Left colon (tissue), 2 donors: ENCODE measurements around the gene POLE. TPM values are rescaled to one million over a fixed set of nuclear protein-coding genes. Genes with fewer than 3 reads are reported as not detected.
"Not testable (repeated sequence)": the region's sequence is repeated elsewhere in the genome, so short reads cannot be mapped to it uniquely, and the experiment has no call there.

ENCODE experiments used
- ATAC-seq: fragments of 200-7000 bp; cut with Tn5 transposase; one replicate; pipeline ENCODE4 v1.9.1; 2020; ENCODE audit warnings: mild to moderate bottlenecking, moderate library complexity
- DNase-seq, 2 donors: peaks; one replicate each; pipeline ENCODE4 v3.0.0-alpha.2; 2020
- intact Hi-C, 2 donors: fragments of 100-400 bp; cut with DNase I in 1 of 2; cut with micrococcal nuclease in 1 of 2; formaldehyde crosslinking; loops; one replicate each; pipeline versions ENCODE4 v1.11.2 to v1.14.0; 2022; cut with DNase I, micrococcal nuclease
- total RNA-seq, 2 donors: library from RNA; stranded (reverse); fragmentation: NEBNext Ultra II Directional; extraction: Animal tissue kit (Norgen Biotek cat#: 25700); gene quantifications; one replicate each; pipeline ENCODE4 v1.2.1, GENCODE V29; 2021
- donor health status: DM: no; HTN: no; CAD: no.
- donor health status: DM: yes; HTN: yes; CAD: no.

The POLE gene
- total RNA-seq, 2 donors from 2014 or later, result 38.3 to 57.6 TPM

DNA sequence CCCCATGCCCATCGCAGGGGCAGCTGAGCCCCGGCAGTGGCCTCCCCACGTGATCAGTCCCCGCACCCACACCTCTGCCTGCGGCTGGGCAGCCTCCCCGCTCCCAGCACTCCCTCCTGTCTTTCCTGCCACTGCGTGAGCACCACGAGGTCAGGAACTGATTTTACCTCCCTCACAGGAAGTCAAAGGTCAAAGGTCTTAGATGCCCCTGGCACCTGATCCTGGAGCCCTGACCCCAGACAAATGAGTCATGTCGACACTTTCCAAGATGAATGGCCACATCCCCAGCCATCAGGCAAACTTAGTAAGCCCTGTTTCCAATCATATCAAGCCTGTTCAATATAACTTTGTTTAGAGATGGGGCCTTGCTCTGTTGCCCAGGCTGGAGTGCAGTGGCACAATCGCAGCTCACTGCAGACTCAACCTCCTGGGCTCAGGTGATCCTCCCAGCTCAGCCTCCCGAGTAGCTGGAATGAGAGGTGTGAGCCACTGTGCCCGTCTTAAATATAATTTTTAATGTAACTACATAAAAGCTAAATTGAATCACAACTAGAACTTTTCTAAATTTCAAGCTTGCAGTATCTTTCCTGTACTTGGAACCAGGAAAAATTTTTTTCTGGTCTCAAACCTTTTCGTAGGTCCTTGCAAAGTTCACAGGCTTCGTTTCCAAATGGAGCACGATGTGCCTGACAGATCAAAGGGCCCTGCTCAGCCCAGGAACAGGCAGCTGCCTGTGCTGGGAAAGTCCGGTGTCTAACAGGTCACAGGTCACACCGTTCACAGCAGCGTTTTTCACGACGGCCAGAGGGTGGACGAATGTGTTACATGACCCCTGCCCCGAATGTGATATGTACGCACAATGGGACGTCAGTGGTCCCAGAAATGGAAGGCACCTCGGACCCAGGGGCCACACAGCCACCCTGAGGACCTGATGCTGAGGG is 78.6 kb downstream of the POLE start:
- intact Hi-C loops, result no loop called here
- DNase-seq (no peak), ATAC-seq (no peak)

DNA sequence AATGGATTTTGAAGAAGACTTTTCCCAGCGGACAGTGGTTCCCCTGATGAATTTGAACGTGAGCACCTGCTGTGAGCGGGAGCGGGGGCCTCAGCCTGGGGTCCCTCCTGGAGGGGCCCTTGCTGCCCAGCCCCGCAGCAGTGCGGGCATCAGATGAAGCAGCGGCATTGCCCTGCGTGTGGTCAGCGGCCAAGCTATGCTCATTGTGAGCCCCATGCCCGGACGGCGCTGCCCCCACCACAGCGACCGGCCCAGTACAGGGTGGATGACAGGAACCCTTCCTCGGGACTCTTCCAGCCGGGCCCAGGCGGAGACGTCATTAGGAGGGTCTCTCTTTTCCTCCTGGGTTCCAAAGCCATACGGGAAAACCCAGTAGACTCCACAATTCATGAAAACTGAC is 80.2 kb downstream of the POLE start:
- no peak for DNase-seq
- intact Hi-C loops, result no loop called here
- ATAC-seq, result no peak

DNA sequence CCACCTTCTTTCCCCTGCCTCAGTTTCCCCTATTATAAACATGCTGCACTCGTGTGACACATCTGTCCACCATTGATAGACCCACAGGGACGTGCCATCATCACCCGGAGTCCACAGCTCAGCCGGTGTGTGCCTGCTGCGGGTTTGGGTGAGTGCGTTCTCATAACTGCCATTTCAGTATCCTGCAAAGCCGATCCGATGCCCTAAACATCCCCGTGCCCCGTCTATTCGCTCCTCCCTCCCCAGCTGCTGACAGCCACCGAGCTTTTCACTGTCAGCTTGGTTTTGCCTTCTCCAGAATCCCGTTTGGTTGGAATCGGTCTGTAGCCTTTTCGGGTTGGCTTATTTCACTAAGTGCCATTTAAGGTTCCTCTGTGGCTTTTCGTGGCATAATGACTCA is 80.7 kb downstream of the POLE start:
- DNase-seq (no peak), ATAC-seq (no peak)
- intact Hi-C loops, result no loop called here

DNA sequence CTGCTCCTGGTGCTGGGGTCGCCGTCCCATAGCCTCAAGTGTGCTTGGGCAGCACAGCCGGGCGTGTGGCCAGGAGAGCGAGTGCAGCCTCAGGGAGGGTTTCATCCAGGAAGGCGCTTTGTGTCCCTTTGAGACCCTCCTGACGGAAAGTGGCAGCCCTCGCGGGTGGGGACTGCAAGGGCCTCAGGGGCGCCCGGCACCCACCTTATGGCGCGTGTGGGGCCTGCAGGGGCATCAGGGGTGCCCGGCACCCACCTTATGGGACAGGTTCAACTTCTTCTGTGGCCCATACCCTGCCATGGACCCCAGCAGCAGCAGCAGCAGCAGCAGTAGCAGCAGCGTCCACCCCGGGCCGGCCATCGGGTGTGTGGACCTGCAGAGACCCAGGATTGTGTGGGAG is 81.2 kb downstream of the POLE start:
- ATAC-seq (no peak), DNase-seq (no peak)
- intact Hi-C loops, result no loop called here

DNA sequence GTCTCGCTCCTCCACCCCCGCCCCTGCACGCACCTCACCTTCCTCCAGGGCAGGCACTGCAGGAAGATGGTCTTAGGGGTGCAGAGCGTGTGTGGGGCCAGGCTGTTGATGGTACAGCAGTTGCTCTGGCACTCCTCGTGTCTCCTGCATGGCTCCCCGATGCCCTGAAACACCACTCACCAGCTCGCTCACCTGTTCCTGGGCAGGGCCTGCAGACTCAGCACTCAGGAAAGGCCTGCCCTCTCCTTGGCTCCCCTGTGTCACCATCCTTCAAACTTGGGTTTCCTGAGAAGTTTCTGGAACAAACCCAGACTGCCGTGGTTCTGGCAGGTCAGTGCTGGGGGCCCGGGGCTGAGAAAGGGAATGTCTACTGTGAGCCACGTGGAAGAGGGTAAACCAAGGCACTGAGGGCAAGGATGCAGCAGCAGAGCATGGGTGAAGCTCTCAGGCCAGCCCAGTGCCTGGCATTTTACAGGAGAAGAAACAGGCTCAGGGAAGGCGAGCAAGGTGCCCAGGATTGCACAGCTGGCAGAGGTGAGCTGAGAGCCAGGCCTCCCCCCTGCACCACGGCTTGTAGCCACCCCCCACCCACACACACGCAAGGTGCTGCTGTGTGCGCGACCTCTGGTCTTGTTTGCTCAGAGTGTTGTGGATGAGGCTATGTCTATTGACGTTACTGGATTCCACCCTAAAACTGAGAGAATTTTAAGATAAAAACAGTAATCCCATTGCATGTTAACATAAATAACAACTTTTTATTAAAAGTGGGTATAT is 82.3 kb downstream of the POLE start:
- intact Hi-C loops, result no loop called here
- ATAC-seq (no peak), DNase-seq (no peak)

DNA sequence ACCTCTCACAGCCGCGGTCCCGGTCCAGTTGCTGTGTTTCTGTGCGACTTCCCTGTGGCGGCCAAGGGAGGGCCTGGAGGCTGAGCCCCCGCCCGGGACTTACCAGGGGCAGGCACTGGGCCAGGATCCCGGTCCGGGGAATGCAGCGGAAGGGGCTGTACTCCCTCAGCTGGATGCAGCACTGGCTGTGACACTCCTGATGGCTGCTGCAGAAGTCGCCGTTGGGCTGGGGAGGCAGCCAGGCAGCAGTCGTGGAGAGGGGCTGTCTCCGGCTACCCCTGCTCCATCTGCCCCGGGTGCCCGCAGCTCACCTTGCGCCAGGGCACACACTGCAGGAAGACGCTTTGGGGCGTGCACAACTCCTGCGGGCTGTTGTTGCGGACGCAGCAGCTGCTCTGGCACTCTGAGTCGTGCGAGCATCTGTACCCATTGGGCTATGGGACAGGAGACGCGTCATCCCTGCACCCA is 83.0 kb downstream of the POLE start:
- DNase-seq (no peak), ATAC-seq (no peak)
- intact Hi-C loops, result no loop called here

DNA sequence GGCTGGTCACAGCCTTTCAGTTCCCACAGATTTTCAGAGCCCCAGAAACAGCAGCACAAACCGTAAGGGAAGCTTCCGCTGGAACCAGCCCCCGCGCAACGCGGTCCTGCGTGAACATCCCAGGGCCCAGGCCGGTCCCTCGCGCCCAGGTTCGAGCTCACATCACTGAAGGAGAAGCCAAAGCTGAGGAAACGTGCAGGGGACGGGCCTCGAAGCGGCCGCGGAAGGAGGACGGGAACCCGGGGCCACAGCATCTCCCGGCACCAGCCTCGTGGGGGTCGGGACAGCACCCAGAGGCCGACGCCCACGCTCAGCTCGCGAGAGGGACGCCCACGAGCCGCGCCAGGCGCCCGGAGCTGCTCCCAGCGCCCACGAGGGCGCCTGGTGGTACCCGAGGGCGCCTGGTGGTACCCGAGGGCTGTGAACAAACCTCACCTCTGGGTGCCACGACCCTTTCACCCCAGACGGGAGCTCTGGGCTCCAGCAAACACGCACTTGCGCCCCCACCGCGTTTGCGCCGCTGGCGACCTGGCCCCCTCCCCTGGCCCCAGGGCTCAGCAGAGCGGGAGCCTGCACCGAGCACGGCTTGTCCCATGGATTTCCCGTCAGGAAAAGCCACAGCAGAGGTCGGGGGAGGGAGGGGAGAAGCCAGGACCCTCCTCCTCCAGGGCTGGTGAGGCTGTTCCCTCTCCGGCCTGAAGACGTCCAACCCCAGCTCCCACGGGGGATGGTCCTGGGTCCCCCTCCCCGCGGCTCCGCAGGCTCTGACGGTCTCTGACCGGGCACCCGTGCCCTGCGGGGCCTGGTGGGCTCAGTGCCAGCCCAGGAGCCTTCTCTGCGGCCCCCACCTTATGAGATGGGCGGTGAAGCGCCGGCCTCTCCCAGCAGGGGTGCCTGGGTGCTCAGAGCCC is 83.6 kb downstream of the POLE start:
- intact Hi-C loops, result no loop called here
- ATAC-seq (peak; percentile 15), DNase-seq (no peak)

DNA sequence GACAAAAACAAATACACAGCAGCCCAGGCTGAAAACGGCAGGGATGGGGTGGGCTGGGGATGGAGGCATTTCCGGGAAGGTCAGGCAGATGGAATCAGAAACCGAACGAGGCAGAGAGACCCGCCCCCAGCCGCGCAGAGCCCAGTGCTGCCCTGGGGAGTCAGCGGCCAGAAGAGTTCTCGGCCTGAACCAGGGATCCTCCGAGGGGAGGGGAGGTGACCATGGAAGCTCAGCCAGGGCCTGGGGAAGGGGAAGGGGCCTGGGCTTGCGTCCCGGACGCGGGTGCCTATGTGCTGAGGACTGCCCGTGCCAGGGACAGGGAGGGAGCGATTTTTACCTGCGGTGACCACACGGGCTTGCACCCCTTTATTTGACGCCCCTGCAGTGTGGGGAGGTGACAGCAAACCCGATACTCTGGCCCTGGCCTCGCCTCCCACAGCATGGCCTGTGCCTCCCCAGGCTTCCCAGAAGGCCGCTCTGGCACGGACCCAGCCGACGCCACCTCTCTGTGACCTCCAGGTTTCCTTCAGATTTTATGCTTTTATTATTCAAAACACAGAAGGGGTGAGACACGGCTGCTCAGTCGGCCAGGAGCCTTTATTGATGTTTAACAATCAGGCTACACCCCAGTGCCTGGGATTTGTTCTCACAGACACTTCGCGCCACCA is 84.4 kb downstream of the POLE start:
- peak; percentile 60 to 87 for DNase-seq
- peak; percentile 84 for ATAC-seq
- intact Hi-C loops, result no loop called here

DNA sequence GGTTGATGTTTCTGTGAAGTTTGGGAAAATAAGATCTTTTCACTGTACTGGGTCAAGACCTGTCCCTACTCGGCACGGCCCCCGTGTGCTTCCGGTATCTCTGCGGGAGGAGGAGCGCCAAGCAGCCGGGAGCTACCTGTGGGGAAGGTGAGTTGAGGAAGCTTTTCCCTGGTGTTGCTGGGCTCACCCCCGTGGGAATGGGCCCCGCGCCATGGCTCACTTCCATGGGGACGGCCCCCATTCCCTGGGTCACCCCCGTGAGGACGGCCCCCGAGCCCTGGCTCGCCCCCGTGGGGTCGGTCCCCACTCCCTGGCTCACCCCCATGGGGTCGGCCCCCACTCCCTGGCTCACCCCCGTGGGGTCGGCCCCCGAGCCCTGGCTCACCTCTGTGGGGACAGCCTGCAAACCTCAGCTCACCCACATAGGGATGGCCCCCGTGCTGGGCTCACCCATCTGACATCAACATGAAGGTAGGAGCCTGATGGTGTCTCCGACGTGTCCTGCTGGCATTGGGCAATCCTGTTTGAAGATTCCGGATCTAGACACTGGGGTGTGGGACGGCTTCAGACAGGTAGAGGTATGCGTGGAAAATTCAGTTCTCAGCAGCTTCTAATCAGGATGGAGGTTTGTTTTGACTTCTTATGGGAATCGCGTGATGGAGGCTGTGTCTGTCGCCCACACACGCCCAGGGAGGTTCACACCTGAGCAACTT is 85.8 kb downstream of the POLE start:
- no peak for DNase-seq
- intact Hi-C loops, result no loop called here
- no peak for ATAC-seq

DNA sequence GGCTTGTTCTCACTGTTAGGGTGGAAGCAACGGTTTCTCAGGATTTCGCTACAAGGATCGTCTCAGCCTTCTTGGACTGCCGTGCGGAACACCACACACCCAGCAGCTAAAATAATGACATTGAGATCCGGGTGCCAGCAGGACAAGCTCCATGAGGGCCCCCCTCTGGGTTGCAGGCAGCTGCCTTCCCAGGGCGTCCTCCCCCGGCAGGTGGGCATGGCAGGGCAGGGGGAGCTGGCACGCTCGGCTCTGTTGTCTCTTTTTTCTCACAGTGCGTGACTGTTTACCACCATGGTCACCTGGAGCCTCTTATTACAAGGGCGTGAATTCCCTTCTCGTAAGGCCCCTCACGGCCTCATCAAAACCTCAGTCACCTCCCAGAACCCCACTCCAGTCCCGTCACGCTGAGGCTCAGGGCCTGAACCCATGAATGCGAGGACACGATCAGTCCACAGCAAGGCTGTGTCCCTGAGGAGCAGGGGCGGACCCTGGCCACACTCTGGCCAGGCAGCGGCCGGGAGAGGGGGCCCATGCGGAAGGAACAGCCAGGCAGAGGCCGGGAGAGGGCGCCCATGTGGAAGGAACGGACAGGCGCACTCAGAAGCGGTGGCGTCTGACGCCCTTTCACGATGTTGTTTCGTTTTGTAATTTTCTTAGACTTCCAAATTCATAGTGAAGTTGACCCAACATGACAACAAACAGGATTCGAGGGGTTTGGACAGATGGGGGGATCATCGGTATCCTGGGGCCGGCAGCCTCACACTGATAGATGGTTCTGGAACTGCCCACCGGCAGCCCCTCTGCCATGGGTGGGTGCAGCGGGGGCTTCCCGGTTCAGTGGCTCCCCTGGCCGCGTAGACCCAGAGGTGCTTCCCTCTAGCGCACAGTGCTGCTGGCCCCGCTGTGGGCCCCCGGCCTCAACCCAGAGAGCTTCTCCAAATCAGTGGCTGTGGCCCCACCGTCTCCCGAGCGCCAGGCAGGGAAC is 86.8 kb downstream of the POLE start:
- intact Hi-C loops, result no loop called here
- DNase-seq (peak; percentile 54 to 86), ATAC-seq (peak; percentile 67)

DNA sequence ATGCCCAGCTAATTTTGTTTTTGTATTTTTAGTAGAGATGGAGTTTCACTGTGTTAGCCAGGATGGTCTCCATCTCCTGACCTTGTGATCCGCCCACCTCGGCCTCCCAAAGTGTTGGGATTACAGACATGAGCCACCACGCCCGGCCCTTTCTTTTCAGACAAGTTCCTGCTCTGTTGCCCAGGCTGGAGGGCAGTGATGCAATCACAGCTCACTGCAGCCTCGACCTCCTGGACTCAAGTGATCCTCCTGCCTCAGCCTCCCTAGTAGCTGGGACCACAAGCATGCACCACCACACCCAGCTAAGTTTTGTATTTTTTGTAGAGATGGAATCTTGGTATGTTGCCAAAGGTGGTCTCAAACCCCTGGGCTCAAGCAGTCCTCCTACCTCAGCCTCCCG is 87.6 kb downstream of the POLE start:
- intact Hi-C loops, result not testable (repeated sequence)

DNA sequence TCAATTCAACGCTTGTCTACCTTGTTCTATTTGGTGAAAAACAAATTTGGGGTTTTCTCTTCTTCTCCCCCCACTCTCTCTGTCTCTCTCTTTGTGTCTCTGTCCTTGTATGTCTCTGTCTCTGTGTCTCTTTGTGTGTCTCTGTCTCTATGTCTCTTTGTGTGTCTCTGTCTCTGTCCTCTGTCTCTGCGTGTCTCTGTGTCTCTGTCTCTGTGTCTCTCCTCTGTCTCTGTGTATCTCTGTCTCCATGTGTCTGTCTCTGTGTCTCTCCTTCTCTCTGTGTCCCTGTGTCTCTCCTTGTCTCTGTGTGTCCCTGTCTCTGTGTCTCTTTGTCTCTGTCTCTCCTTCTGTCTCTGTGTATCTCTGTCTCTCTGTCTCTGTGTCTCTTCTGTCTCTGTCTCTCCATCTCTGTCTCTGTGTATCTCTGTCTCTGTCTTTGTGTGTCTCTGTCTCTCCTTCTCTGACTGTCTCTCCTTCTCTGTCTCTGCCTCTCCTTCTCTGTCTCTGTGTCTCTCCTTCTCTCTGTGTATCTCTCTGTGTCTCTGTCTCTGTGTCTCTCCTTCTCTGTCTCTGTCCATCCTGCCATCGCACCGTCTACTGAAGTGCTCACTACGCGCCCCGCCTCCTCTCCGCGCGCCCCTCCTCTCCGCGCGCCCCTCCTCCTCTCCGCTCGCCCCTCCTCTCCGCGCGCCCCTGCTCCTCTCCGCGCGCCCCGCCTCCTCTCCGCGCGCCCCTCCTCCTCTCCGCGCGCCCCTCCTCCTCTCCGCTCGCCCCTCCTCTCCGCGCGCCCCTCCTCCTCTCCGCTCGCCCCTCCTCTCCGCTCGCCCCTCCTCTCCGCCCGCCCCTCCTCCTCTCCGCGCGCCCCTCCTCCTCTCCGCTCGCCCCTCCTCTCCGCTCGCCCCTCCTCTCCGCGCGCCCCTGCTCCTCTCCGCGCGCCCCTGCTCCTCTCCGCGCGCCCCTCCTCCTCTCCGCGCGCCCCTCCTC is 89.5 kb downstream of the POLE start:
- ATAC-seq (no peak), DNase-seq (peak in 1 of 2 donors; percentile 52)
- intact Hi-C loops, result no loop called here

More for the DNA sequence above, 87.6 kb downstream of the POLE start:
- not testable (repeated sequence) for ATAC-seq, DNase-seq

DNA sequence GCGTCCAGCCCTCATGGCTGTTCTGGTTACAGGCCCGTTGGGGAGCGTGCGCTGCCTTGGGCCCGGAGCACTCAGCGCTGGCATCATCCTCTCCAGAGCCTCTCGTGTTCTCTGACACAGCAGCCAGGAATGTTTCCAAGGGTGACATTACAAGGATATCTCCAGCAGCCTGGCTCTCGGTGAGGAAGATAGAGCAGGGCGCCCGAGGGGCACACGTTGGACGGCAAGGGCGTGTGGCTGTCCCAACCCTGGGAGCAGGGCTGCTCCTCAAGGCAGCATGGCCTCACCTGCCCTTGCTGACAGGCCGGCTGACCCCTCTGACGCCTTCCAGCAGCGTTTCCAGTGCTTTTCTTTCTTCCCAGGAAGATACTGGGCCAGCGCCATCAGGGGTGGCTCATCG is 91.1 kb downstream of the POLE start:
- intact Hi-C loops, result no loop called here
- DNase-seq, result no peak
- ATAC-seq, result no peak

DNA sequence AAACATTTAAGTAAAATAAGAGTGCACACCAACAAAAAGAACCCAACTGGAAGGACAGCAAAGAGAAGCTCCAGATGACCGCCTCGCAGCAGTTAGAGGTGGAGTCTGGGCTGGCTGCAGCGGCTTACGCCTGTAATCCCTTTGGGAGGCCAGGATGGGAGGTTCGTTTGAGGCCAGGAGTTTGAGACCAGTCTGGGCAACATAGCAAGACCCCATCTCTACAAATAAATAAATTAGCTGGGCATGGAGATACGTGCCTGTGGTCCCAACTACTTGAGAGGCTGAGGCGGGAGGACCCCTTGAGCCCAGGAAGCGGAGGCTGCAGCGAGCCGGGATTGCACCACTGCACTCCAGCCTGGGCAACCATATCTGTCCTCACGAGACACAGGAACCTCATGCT is 92.0 kb downstream of the POLE start:
- no peak for ATAC-seq
- intact Hi-C loops, result no loop called here
- DNase-seq, result no peak

DNA sequence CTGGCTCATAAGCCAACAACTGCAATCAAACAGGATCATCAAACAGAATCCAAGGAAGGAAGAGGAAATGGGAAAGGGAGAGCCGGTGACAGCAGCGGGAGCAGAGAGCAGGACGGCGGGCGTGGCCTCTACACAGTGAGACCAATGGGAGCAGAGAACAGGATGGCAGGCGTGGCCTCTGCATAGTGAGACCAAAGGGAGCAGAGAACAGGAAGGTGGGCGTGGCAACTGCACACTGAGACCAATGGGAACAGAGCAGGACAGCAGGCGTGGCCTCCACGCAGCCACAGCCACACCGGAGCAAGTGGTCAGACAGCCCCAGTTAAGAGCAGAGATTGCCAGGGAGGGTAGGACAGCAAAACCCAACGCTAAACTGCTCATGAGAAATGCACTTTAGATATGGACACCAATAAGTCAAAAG is 93.2 kb downstream of the POLE start:
- ATAC-seq (peak; percentile 98), DNase-seq (peak; percentile 96 to 98)
- intact Hi-C loops, result no loop called here
